Measurements from ENCODE around the gene EHMT1. TPM values are rescaled to one million over a fixed set of nuclear protein-coding genes. Genes with fewer than 3 reads are reported as not detected.

The EHMT1 gene
- total and polyA plus RNA-seq, 4 experiments from 2014 or later: 6.7 to 118 (median 67.5) TPM

DNA sequence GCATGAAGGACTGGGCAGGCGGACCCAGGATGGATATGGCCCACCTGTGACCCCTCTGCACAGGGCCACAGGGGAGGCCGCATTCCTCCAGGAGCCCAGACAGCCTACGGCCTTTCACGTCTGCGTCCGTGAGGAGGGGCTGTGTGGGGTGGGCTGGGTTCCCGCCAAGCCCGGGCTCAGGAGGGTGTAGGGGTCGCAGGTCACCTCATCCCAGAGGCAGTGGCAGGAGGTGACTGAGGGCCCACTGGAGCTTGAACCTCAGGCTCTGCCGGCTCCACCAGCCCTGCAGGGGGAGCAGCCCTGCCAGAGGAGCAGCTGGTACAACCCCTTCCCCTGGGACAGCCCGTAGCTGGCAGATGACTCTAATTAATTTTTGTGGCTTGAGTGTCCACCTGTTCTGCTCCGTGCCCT, 218.0 kb downstream of the EHMT1 start:
- H3K4me3 ChIP-seq (ENCODE audit: low read length in 2 of 2): no peak overlapping the region
- ChIA-PET CTCF (ENCODE audit: partially characterized antibody) (no interaction called here), POLR2A (ENCODE audit: partially characterized antibody) (no interaction called here)
- no peaks in the 10 kb centered on the region for H3K9me3 ChIP-seq (ENCODE audit: control insufficient read depth in 1 of 2, low read length in 2 of 2)
- DNase-seq: no peak
- H3K27me3 ChIP-seq (ENCODE audit: insufficient read depth, low read length): no peaks in the 10 kb centered on the region
- Mint-ChIP-seq H3K4me3 (no peak overlapping the region), H3K9me3 (peaks cover 0 to 9% (median 0%) of the 10 kb centered on the region in 8 donors), H3K27me3 (no peaks in the 10 kb centered on the region), H3K4me1 (no peaks in the 10 kb centered on the region), H3K27ac (no peak overlapping the region), H3K36me3 (peaks cover 7 to 17% of the 10 kb centered on the region in 2 donors)
- H3K27ac ChIP-seq (ENCODE audit: low read depth, low read length): no peak overlapping the region
- no peaks in the 10 kb centered on the region for H3K4me1 ChIP-seq (ENCODE audit: insufficient read depth, low read length)
- intact Hi-C loops (cut with micrococcal nuclease): no loop called here
- peaks cover 23% of the 10 kb centered on the region for H3K36me3 ChIP-seq (ENCODE audit: insufficient read depth, low read length)

GRCh38 chr9:137837345-137838278, 218.8 kb downstream of the EHMT1 start:
- intact Hi-C loops (cut with micrococcal nuclease): no loop called here
- ChIA-PET POLR2A (ENCODE audit: partially characterized antibody) (no interaction called here), CTCF (ENCODE audit: partially characterized antibody) (no interaction called here)
- Histone ChIP-seq H3K9me3 (ENCODE audit: control insufficient read depth in 1 of 2, low read length in 2 of 2) (no peaks in the 10 kb centered on the region), H3K27me3 (ENCODE audit: insufficient read depth, low read length) (no peaks in the 10 kb centered on the region), H3K27ac (ENCODE audit: low read depth, low read length) (no peak overlapping the region), H3K4me3 (ENCODE audit: low read length in 2 of 2) (no peak overlapping the region), H3K4me1 (ENCODE audit: insufficient read depth, low read length) (no peaks in the 10 kb centered on the region), H3K36me3 (ENCODE audit: insufficient read depth, low read length) (peaks cover 23% of the 10 kb centered on the region)
- Mint-ChIP-seq H3K27ac (no peak overlapping the region), H3K36me3 (peaks cover 7 to 15% of the 10 kb centered on the region in 2 donors), H3K9me3 (peaks cover 0 to 9% (median 0%) of the 10 kb centered on the region in 8 donors), H3K27me3 (no peaks in the 10 kb centered on the region), H3K4me3 (no peak overlapping the region), H3K4me1 (no peaks in the 10 kb centered on the region)
- peak in 1 of 5 donors; percentile 23 for DNase-seq

GRCh38 chr9:137838576-137838975, 219.8 kb downstream of the EHMT1 start:
- peaks cover 7 to 10% of the 10 kb centered on the region in 2 donors for H3K36me3 Mint-ChIP-seq
- H3K27ac Mint-ChIP-seq: peak overlapping the region in 1 of 7 donors; percentile 16
- H3K4me1 Mint-ChIP-seq: no peaks in the 10 kb centered on the region
- no peaks in the 10 kb centered on the region for H3K27me3 Mint-ChIP-seq
- H3K4me3 Mint-ChIP-seq: no peak overlapping the region
- Histone ChIP-seq H3K36me3 (ENCODE audit: insufficient read depth, low read length) (peaks cover 20% of the 10 kb centered on the region), H3K4me3 (ENCODE audit: low read length in 2 of 2) (no peak overlapping the region), H3K27ac (ENCODE audit: low read depth, low read length) (no peak overlapping the region), H3K4me1 (ENCODE audit: insufficient read depth, low read length) (no peaks in the 10 kb centered on the region), H3K9me3 (ENCODE audit: control insufficient read depth in 1 of 2, low read length in 2 of 2) (no peaks in the 10 kb centered on the region), H3K27me3 (ENCODE audit: insufficient read depth, low read length) (no peaks in the 10 kb centered on the region)
- intact Hi-C loops (cut with micrococcal nuclease): no loop called here
- no peak for DNase-seq
- H3K9me3 Mint-ChIP-seq: peaks cover 0 to 9% (median 1%) of the 10 kb centered on the region in 8 donors
- CTCF ChIA-PET (ENCODE audit: partially characterized antibody): no interaction called here
- POLR2A ChIA-PET (ENCODE audit: partially characterized antibody): no interaction called here

DNA sequence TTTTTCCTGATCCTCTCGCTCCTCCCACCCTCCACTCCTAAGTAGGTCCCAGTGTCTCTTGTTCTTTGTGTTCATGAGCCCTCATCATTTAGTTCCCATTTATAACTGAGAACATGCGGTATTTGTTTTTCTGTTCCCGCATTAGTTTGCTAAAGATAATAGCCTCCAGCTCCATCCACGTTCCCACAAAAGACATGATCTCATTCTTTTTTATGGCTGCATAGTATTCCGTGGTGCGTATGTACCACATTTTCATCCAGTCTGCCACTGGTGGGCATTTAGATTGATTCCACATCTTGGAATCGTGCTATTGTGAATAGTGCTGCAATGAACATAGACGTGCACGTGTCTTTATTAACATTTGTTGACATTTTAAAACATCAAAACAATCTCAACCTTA, 224.6 kb downstream of the EHMT1 start:
- Mint-ChIP-seq H3K4me1 (no peaks in the 10 kb centered on the region), H3K27me3 (no peaks in the 10 kb centered on the region), H3K27ac (no peak overlapping the region), H3K4me3 (no peak overlapping the region), H3K36me3 (peaks cover 1 to 4% of the 10 kb centered on the region in 2 donors), H3K9me3 (peaks cover 0 to 15% (median 1%) of the 10 kb centered on the region in 8 donors)
- intact Hi-C loops (cut with micrococcal nuclease): no loop called here
- ChIA-PET POLR2A (ENCODE audit: partially characterized antibody) (no interaction called here), CTCF (ENCODE audit: partially characterized antibody) (no interaction called here)
- Histone ChIP-seq H3K27ac (ENCODE audit: low read depth, low read length) (no peak overlapping the region), H3K36me3 (ENCODE audit: insufficient read depth, low read length) (no peaks in the 10 kb centered on the region), H3K9me3 (ENCODE audit: control insufficient read depth in 1 of 2, low read length in 2 of 2) (no peaks in the 10 kb centered on the region), H3K4me1 (ENCODE audit: insufficient read depth, low read length) (no peaks in the 10 kb centered on the region), H3K27me3 (ENCODE audit: insufficient read depth, low read length) (no peaks in the 10 kb centered on the region), H3K4me3 (ENCODE audit: low read length in 2 of 2) (no peak overlapping the region)
- DNase-seq: no peak

DNA sequence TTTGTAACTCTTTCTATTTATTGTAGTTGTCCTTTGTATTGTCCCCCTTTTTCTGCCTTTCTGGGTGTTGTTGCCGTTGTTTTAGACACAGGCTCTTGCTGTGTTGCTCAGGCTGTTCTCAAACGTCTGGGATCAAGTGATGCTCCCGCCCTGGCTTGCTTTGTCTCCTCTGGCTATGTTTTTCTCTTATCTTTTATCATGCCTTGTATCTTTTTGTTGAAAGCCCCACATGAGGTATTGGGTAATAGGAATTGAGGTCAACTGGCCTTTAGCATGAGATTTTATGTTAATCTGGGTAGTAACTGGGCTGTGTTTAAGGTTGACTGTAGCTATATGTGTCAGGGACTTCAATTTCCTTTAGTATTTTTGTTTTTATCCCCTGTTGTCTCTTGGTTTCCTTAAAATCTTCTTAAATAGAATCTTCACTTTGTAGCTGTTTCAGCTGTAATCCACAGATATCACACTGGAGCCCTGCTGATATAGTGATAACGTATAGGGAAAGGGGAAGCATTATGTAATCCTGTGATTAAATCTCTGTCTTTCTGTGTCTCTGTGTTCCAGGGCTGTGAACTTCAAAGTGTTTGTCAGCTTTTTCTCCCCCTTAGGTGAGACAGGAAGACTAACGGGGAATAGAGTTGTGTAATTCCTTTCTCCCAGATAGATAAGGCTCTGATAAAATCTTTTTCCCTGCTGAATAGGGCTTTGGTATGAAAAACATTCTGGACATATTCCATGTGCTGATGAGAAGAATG, 232.9 kb downstream of the EHMT1 start:
- Histone ChIP-seq H3K36me3 (ENCODE audit: insufficient read depth, low read length) (no peaks in the 10 kb centered on the region), H3K4me3 (ENCODE audit: low read length in 2 of 2) (no peak overlapping the region), H3K27me3 (ENCODE audit: insufficient read depth, low read length) (no peaks in the 10 kb centered on the region), H3K4me1 (ENCODE audit: insufficient read depth, low read length) (no peaks in the 10 kb centered on the region), H3K27ac (ENCODE audit: low read depth, low read length) (no peak overlapping the region), H3K9me3 (ENCODE audit: control insufficient read depth in 1 of 2, low read length in 2 of 2) (peaks cover 0 to 10% of the 10 kb centered on the region in 2 donors)
- H3K27ac Mint-ChIP-seq: peak overlapping the region in 1 of 7 donors; percentile 15
- CTCF ChIA-PET (ENCODE audit: partially characterized antibody): no interaction called here
- peaks cover 0 to 2% (median 0%) of the 10 kb centered on the region in 4 donors for H3K4me1 Mint-ChIP-seq
- peaks cover 0 to 3% of the 10 kb centered on the region in 2 donors for H3K27me3 Mint-ChIP-seq
- peaks cover 3 to 43% (median 28%) of the 10 kb centered on the region in 8 donors for H3K9me3 Mint-ChIP-seq
- no peak overlapping the region for H3K4me3 Mint-ChIP-seq
- intact Hi-C loops (cut with micrococcal nuclease): no loop called here
- no peak for DNase-seq
- POLR2A ChIA-PET (ENCODE audit: partially characterized antibody): no interaction called here
- H3K36me3 Mint-ChIP-seq: peaks cover 6 to 7% of the 10 kb centered on the region in 2 donors

- H3K4me3 ChIP-seq (ENCODE audit: low read length in 2 of 2): no peak overlapping the region
- H3K4me3 Mint-ChIP-seq: no peak overlapping the region
- CTCF ChIA-PET (ENCODE audit: partially characterized antibody): no interaction called here
- H3K9me3 Mint-ChIP-seq: peaks cover 3 to 52% (median 30%) of the 10 kb centered on the region in 8 donors
- intact Hi-C loops (cut with micrococcal nuclease): no loop called here
- H3K27ac ChIP-seq (ENCODE audit: low read depth, low read length): no peak overlapping the region
- no peaks in the 10 kb centered on the region for H3K36me3 ChIP-seq (ENCODE audit: insufficient read depth, low read length)
- DNase-seq: no peak
- no peak overlapping the region for H3K27ac Mint-ChIP-seq
- H3K36me3 Mint-ChIP-seq: peaks cover 6 to 7% of the 10 kb centered on the region in 2 donors
- peaks cover 0 to 2% (median 0%) of the 10 kb centered on the region in 4 donors for H3K4me1 Mint-ChIP-seq
- POLR2A ChIA-PET (ENCODE audit: partially characterized antibody): no interaction called here
- H3K27me3 Mint-ChIP-seq: peaks cover 0 to 3% of the 10 kb centered on the region in 2 donors
- peaks cover 0 to 10% of the 10 kb centered on the region in 2 donors for H3K9me3 ChIP-seq (ENCODE audit: control insufficient read depth in 1 of 2, low read length in 2 of 2)
- H3K27me3 ChIP-seq (ENCODE audit: insufficient read depth, low read length): no peaks in the 10 kb centered on the region
- no peaks in the 10 kb centered on the region for H3K4me1 ChIP-seq (ENCODE audit: insufficient read depth, low read length)
Measured at GRCh38 chr9:137853392-137853995, 234.7 kb downstream of the EHMT1 start.

GRCh38 chr9:137860361-137860760, 241.6 kb downstream of the EHMT1 start:
- no peak overlapping the region for H3K27ac Mint-ChIP-seq
- no peak overlapping the region for H3K4me3 ChIP-seq (ENCODE audit: low read length in 2 of 2)
- intact Hi-C loops (cut with micrococcal nuclease): no loop called here
- ChIA-PET CTCF (ENCODE audit: partially characterized antibody) (no interaction called here), POLR2A (ENCODE audit: partially characterized antibody) (no interaction called here)
- H3K4me3 Mint-ChIP-seq: no peak overlapping the region
- peaks cover 0 to 6% of the 10 kb centered on the region in 2 donors for H3K9me3 ChIP-seq (ENCODE audit: control insufficient read depth in 1 of 2, low read length in 2 of 2)
- peaks cover 3 to 58% (median 34%) of the 10 kb centered on the region in 8 donors for H3K9me3 Mint-ChIP-seq
- no peaks in the 10 kb centered on the region for H3K36me3 ChIP-seq (ENCODE audit: insufficient read depth, low read length)
- peaks cover 12 to 16% of the 10 kb centered on the region in 2 donors for H3K36me3 Mint-ChIP-seq
- H3K4me1 Mint-ChIP-seq: no peaks in the 10 kb centered on the region
- H3K27me3 ChIP-seq (ENCODE audit: insufficient read depth, low read length): no peaks in the 10 kb centered on the region
- no peaks in the 10 kb centered on the region for H3K4me1 ChIP-seq (ENCODE audit: insufficient read depth, low read length)
- peaks cover 4 to 9% of the 10 kb centered on the region in 2 donors for H3K27me3 Mint-ChIP-seq
- DNase-seq: no peak
- H3K27ac ChIP-seq (ENCODE audit: low read depth, low read length): no peak overlapping the region

Data from CD4-positive, alpha-beta memory T cell (primary cell).